ENCODE measurements around the gene TULP1. TPM values are rescaled to one million over a fixed set of nuclear protein-coding genes. Genes with fewer than 3 reads are reported as not detected.
"Not testable (repeated sequence)": the region's sequence is repeated elsewhere in the genome, so short reads cannot be mapped to it uniquely, and the experiment has no call there.

TULP1 gene
- total RNA-seq, 4 donors from 2014 or later = not detected

DNA sequence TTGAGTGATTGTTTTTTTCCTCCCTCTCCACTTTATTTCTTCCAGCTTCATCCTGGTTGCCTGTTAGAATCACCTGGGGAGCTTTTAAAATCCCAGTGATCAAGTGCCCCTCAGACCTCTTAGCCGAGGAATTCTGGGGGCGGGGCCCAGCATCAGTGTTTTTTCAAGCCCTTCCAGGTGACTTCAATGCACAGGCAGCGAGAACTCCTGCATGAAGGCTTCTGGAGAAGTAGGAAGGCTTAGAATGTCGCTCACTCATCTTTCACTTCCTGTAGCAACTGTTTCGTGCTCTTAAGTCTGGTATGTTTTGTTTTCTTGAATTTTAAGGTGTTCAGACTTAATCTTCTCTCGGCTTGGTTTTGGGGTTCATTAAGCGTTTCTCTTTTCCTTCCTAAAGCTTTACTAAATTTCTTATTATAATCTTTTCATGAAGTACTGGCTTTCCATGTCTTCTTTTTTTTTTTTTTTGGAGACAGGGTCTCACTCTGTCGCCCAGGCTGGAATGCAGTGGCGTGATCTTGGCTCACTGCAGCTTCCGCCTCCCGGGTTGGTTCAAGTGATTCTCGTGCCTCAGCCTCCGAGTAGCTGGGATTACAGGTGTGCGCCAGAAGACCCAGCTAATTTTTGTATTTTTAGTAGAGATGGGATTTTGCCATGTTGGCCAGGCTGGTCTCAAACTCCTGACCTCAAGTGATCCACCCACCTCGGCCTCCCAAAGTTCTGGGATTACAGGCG is 30.9 kb upstream of the TULP1 start:
- Histone ChIP-seq H3K27me3 (no peaks in the 10 kb centered on the region), H3K36me3 (no peaks in the 10 kb centered on the region), H3K9me3 (no peaks in the 10 kb centered on the region), H3K4me1 (peaks cover 5 to 6% of the 10 kb centered on the region in 2 donors), H3K27ac (peak overlapping the region; percentile 82 to 92 (median 88)), H3K4me3 (replicated peaks in 1 of 3) (peak overlapping the region in 1 of 3 donors; percentile 14)
- 27 to 39% methylated on average over 16 of the region's 16 CpGs for WGBS, 2 donors
- DNase-seq = peak; percentile 92 to 93
- intact Hi-C loops (cut with DNase I) = no loop called here
- TF ChIP-seq, protein P1, sequence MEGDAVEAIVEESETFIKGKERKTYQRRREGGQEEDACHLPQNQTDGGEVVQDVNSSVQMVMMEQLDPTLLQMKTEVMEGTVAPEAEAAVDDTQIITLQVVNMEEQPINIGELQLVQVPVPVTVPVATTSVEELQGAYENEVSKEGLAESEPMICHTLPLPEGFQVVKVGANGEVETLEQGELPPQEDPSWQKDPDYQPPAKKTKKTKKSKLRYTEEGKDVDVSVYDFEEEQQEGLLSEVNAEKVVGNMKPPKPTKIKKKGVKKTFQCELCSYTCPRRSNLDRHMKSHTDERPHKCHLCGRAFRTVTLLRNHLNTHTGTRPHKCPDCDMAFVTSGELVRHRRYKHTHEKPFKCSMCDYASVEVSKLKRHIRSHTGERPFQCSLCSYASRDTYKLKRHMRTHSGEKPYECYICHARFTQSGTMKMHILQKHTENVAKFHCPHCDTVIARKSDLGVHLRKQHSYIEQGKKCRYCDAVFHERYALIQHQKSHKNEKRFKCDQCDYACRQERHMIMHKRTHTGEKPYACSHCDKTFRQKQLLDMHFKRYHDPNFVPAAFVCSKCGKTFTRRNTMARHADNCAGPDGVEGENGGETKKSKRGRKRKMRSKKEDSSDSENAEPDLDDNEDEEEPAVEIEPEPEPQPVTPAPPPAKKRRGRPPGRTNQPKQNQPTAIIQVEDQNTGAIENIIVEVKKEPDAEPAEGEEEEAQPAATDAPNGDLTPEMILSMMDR (IDR thresholded peaks at IDR 0.05) = no peak
- TF ChIP-seq POLR2A (IDR thresholded peaks at IDR 0.05) = peak in 1 of 2 donors; percentile 82

DNA sequence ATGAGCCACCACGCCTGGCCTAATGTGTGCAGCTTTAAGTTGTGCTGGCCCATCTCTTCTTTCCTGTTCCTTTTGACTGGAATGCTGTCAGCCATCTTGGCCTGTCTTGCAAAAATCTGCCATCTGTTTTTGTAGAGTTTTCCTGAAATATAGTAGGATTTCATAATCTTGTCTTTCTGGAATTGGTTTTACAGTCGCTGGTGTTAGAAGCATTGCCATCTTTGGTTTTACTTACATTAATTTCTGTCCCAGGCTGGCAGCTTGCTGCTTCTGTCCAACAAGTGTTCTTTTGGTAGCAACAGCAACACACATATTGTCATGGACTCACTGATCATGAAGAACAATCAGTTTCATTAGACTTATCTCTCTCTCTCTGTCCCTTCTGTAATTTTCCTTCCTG is 29.1 kb upstream of the TULP1 start:
- Histone ChIP-seq H3K27ac (peak overlapping the region in 2 of 3 donors; percentile 15 to 50), H3K4me1 (peaks cover 5 to 6% of the 10 kb centered on the region in 2 donors), H3K27me3 (no peaks in the 10 kb centered on the region), H3K9me3 (no peaks in the 10 kb centered on the region), H3K36me3 (no peaks in the 10 kb centered on the region), H3K4me3 (replicated peaks in 1 of 3) (no peak overlapping the region)
- 94 to 96% methylated on average over 2 of the region's 2 CpGs for WGBS, 2 donors
- TF ChIP-seq POLR2A (IDR thresholded peaks at IDR 0.05) = no peak
- TF ChIP-seq, protein P1 (IDR thresholded peaks at IDR 0.05) = no peak
- intact Hi-C loops (cut with DNase I) = no loop called here
- DNase-seq = no peak

DNA sequence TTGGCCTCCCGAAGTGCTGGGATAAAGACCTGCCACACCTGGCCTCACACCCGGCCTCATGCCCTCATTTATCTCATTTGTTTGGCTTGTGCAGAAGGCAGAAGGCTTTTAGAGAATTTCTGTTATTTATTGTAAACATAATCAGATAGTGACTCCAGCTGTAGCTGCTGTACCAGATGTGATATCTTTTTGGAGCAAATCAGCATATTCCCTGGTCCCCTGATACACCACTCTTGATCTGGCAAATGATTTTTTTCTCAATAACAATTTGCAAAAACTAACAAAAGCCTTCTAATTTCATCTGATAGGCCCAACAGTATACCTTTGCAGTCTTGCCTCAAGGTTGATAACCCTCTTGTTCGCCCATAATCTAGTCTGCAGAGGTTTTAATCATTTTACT is 26.5 kb upstream of the TULP1 start:
- WGBS, 2 donors = 81 to 93% methylated on average over 3 of the region's 3 CpGs
- Histone ChIP-seq H3K36me3 (no peaks in the 10 kb centered on the region), H3K9me3 (no peaks in the 10 kb centered on the region), H3K27ac (no peak overlapping the region), H3K4me3 (replicated peaks in 1 of 3) (no peak overlapping the region), H3K27me3 (no peaks in the 10 kb centered on the region), H3K4me1 (peaks cover 0 to 5% of the 10 kb centered on the region in 2 donors)
- TF ChIP-seq POLR2A (IDR thresholded peaks at IDR 0.05) = no peak
- TF ChIP-seq, protein P1 (IDR thresholded peaks at IDR 0.05) = no peak
- no peak for DNase-seq
- intact Hi-C loops (cut with DNase I) = no loop called here

DNA sequence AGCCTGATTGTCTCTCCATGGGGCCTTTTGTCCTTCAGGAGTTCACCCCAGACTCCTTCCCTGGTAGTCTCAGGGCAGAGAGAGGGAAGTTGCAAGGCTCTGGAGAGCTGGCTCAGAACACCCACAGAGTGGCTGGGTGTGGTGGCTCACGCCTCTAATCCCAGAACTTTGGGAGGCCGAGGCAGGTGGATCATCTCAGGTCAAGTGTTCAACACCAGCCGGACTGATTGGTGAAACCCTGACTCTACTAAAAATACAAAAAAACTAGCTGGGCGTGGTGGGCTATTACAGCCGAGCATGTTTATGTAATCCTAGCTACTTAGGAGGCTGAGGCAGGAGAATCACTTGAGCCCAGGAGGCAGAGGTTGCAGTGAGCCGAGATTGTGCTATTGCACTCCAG is 23.2 kb upstream of the TULP1 start:
- H3K9me3 ChIP-seq; intact Hi-C loops (cut with DNase I); H3K36me3 ChIP-seq; H3K27me3 ChIP-seq; DNase-seq; H3K4me3 ChIP-seq (replicated peaks in 1 of 3); H3K27ac ChIP-seq; H3K4me1 ChIP-seq: not testable (repeated sequence)
- WGBS, 2 donors = 81 to 84% methylated on average over 6 of the region's 6 CpGs

DNA sequence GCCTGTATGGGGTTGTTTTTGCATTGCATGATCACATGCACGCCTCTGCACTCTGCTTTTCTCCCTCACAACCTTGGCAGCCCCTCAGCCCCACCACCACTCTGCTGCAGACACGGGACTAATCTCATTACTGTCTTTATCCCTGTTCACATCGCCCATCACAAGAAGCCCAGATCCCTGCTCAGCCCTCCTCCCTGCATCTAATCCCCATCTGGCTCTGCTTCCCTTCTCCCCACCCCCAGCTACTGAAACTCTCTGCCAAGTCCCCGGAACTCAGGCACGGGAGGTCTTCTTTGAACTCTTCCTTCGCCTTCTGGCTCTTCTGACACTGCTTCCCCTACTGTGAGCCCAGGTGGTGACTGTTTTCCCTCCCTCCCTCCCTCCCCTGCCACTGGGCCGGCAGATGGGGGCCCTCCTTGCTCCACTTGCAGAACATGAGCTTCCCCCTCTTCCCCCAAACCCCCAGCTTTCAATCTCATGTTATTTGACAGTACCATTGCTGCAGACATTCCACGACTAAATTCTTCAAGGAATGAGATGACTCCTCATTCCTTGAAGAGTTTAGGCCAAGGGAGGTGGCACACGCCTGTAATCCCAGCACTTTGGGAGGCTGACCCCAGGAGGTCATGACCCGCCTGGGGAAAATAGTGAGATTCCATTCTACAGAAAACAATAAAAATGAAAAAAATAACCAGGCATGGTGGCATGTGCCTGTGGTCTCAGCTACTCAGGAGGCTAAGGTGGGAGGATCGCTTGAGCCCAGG is 21.9 kb upstream of the TULP1 start:
- no peak for TF ChIP-seq POLR2A (IDR thresholded peaks at IDR 0.05)
- TF ChIP-seq, protein P1 (IDR thresholded peaks at IDR 0.05) = no peak
- no peak overlapping the region for H3K4me3 ChIP-seq (replicated peaks in 1 of 3)
- intact Hi-C loops (cut with DNase I) = no loop called here
- H3K36me3 ChIP-seq = no peaks in the 10 kb centered on the region
- H3K4me1 ChIP-seq = no peaks in the 10 kb centered on the region
- no peak overlapping the region for H3K27ac ChIP-seq
- no peak for DNase-seq
- H3K27me3 ChIP-seq = no peaks in the 10 kb centered on the region
- no peaks in the 10 kb centered on the region for H3K9me3 ChIP-seq
- 40 to 51% methylated on average over 11 of the region's 11 CpGs for WGBS, 2 donors
